ENCODE data around the gene IFIT2. TPM values are rescaled to one million over a fixed set of nuclear protein-coding genes. Genes with fewer than 3 reads are reported as not detected.
"Not testable (repeated sequence)": the region's sequence is repeated elsewhere in the genome, so short reads cannot be mapped to it uniquely, and the experiment has no call there.

IFIT2 gene
- total RNA-seq, 1 donor from 2014 or later, result 2.2 TPM

GRCh38 chr10:89341649-89342048 lies 39.8 kb downstream of the IFIT2 start:
- no peak for DNase-seq (ENCODE audit: low read depth, low spot score)

- peak; percentile 64 for DNase-seq (ENCODE audit: low read depth, low spot score)
Observed at GRCh38 chr10:89342206-89342958, 40.5 kb downstream of the IFIT2 start.

- no peak for DNase-seq (ENCODE audit: low read depth, low spot score)
Observed at GRCh38 chr10:89343089-89343767, 41.4 kb downstream of the IFIT2 start.

- no peak for DNase-seq (ENCODE audit: low read depth, low spot score)
Observed at GRCh38 chr10:89344156-89344555, 42.3 kb downstream of the IFIT2 start.

- no peak for DNase-seq (ENCODE audit: low read depth, low spot score)
Observed at GRCh38 chr10:89345367-89346000, 43.6 kb downstream of the IFIT2 start.

GRCh38 chr10:89346405-89347254 lies 44.8 kb downstream of the IFIT2 start:
- DNase-seq (ENCODE audit: low read depth, low spot score), result no peak

- DNase-seq (ENCODE audit: low read depth, low spot score), result no peak
Observed at GRCh38 chr10:89347701-89348457, 46.0 kb downstream of the IFIT2 start.

GRCh38 chr10:89348481-89348880 lies 46.6 kb downstream of the IFIT2 start:
- no peak for DNase-seq (ENCODE audit: low read depth, low spot score)

- DNase-seq (ENCODE audit: low read depth, low spot score), result no peak
Observed at GRCh38 chr10:89348975-89349374, 47.1 kb downstream of the IFIT2 start.

GRCh38 chr10:89350631-89351315 lies 48.9 kb downstream of the IFIT2 start:
- DNase-seq (ENCODE audit: low read depth, low spot score), result not testable (repeated sequence)

GRCh38 chr10:89351412-89351779 lies 49.5 kb downstream of the IFIT2 start:
- DNase-seq (ENCODE audit: low read depth, low spot score), result no peak

GRCh38 chr10:89351780-89352597 lies 50.1 kb downstream of the IFIT2 start:
- DNase-seq (ENCODE audit: low read depth, low spot score), result no peak

- no peak for DNase-seq (ENCODE audit: low read depth, low spot score)
Observed at GRCh38 chr10:89352802-89353201, 51.0 kb downstream of the IFIT2 start.

- DNase-seq (ENCODE audit: low read depth, low spot score), result no peak
Observed at GRCh38 chr10:89355394-89355931, 53.6 kb downstream of the IFIT2 start.

GRCh38 chr10:89357096-89357495 lies 55.2 kb downstream of the IFIT2 start:
- no peak for DNase-seq (ENCODE audit: low read depth, low spot score)

- DNase-seq (ENCODE audit: low read depth, low spot score), result no peak
Observed at GRCh38 chr10:89357975-89358374, 56.1 kb downstream of the IFIT2 start.
